Natural killer cell treated with Interleukin-12 subunit alpha and Interleukin-12 subunit beta and Interleukin-15 and Interleukin-18, amount 100 ng/mL, for 72 hours (primary cell): ENCODE results near the gene UBD. TPM values are rescaled to one million over a fixed set of nuclear protein-coding genes. Genes with fewer than 3 reads are reported as not detected.

ENCODE experiments used
- ATAC-seq, 2 donors: fragments of 150-1000 bp; cut with Tn5 transposase in 1 of 2; sonication (Bioruptor Pico), chemical (Tn5 transposase) in 1 of 2; 2 replicates each; pipeline ENCODE4 v1.10.0; 2021
- DNase-seq: peaks from one replicate; pipeline ENCODE4 v3.0.0; 2022; ENCODE audit warnings: low spot score
- H3K27ac Mint-ChIP-seq, 2 donors: 1 replicate in 1 of 2; 2 replicates in 1 of 2; pipeline ENCODE4 v1.8.0; 2022; ENCODE audit warnings: mixed read lengths in 2 of 2, mild to moderate bottlenecking in 1 of 2, moderate library complexity in 1 of 2
- H3K27me3 Mint-ChIP-seq, 2 donors: 1 replicate in 1 of 2; 2 replicates in 1 of 2; pipeline ENCODE4 v1.8.0; 2022; ENCODE audit warnings: mixed read lengths in 2 of 2
- H3K36me3 Mint-ChIP-seq: one replicate; pipeline ENCODE4 v1.8.0; 2022; ENCODE audit warnings: mixed read lengths
- H3K4me1 Mint-ChIP-seq, 2 donors: 1 replicate in 1 of 2; 2 replicates in 1 of 2; pipeline ENCODE4 v1.8.0; 2022; ENCODE audit warnings: low read depth in 2 of 2, mixed read lengths in 2 of 2, mild to moderate bottlenecking in 1 of 2
- H3K4me3 Mint-ChIP-seq: one replicate; pipeline ENCODE4 v1.8.0; 2022; ENCODE audit warnings: mixed read lengths
- H3K9me3 Mint-ChIP-seq: 2 replicates; pipeline ENCODE4 v1.8.0; 2022; ENCODE audit warnings: mixed read lengths
- total RNA-seq, 2 donors: library from RNA; stranded (reverse); gene quantifications; one replicate each; pipeline ENCODE4 v1.2.3, GENCODE V29; 2022

The UBD gene
- total RNA-seq, 2 donors from 2014 or later, result 3.1 TPM; not detected in 1

DNA sequence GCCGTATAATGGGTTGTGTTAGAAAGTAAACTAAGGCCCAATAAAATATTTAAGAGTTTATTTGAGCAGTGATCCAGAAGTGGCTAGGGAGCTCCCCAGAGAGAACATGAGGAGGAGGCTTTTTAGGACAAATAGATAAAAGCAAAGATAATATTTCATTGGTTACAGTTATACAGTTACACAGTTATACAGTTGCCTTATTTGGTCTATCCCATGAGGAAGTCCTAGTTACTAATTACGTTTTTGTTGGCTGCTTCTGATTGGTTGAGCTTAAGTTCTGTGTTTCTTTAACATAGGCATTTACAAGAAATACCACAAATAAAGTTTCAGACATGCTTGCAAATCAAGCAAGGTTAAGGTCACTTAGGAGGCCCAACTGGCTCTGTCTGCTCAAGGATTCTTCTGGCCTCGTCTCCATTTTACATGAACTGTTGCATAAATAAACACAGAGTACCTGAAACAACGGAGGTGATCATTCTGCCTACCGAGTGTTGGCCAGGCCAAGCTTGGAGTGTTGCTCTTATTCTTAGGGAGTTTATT, 7.0 kb downstream of the UBD start:
- H3K27me3 Mint-ChIP-seq, result peaks cover 52 to 68% of the 10 kb centered on the region in 2 donors
- no peak for DNase-seq
- peak in 1 of 2 donors; percentile 59 for ATAC-seq
- H3K4me3 Mint-ChIP-seq, result peak overlapping the region; percentile 61
- H3K27ac Mint-ChIP-seq, result peak overlapping the region in 1 of 2 donors; percentile 61
- no peaks in the 10 kb centered on the region for H3K9me3 Mint-ChIP-seq
- H3K36me3 Mint-ChIP-seq, result no peaks in the 10 kb centered on the region
- peaks cover 13 to 14% of the 10 kb centered on the region in 2 donors for H3K4me1 Mint-ChIP-seq

GRCh38 chr6:29547573-29547972, 12.0 kb downstream of the UBD start:
- Mint-ChIP-seq H3K27ac (no peak overlapping the region), H3K4me3 (no peak overlapping the region), H3K27me3 (peaks cover 41 to 59% of the 10 kb centered on the region in 2 donors), H3K4me1 (no peaks in the 10 kb centered on the region), H3K36me3 (no peaks in the 10 kb centered on the region), H3K9me3 (no peaks in the 10 kb centered on the region)
- no peak for DNase-seq
- ATAC-seq, result no peak

DNA sequence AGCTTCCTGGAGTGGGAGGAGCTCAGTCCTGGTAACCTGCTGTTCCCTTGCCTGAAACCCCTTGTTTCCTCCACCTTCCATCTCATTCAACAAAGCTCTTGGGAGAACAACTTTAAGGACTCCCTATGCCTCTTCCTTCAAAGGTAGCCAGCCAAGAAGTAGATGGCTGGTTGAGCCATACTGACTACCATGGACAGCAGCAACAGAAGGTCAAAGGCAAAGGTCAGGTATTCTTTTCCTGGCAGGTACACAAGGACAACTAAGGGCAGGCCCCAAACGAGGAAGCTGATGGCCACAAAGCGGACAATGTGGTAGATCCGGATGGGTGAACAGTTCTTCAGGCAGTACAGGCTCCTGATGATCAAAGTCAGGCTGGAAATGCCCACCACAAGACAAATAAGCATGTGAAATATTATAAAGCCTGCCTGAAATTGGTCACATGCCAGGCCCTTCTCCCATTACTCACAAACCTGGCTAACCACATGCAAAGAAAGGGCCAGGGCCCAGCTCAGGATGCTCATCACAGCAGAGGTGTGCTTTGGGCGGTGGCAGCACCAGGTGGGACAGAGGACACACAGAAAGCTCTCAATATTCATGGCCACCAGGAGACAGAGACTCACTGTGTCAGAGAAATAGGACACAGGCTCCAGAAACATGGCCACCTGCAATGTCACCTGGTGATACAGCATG, 21.7 kb downstream of the UBD start:
- ATAC-seq (no peak), DNase-seq (no peak)
- Mint-ChIP-seq H3K27ac (no peak overlapping the region), H3K36me3 (no peaks in the 10 kb centered on the region), H3K4me1 (peaks cover 0 to 2% of the 10 kb centered on the region in 2 donors), H3K27me3 (peaks cover 15 to 27% of the 10 kb centered on the region in 2 donors), H3K9me3 (no peaks in the 10 kb centered on the region), H3K4me3 (no peak overlapping the region)

DNA sequence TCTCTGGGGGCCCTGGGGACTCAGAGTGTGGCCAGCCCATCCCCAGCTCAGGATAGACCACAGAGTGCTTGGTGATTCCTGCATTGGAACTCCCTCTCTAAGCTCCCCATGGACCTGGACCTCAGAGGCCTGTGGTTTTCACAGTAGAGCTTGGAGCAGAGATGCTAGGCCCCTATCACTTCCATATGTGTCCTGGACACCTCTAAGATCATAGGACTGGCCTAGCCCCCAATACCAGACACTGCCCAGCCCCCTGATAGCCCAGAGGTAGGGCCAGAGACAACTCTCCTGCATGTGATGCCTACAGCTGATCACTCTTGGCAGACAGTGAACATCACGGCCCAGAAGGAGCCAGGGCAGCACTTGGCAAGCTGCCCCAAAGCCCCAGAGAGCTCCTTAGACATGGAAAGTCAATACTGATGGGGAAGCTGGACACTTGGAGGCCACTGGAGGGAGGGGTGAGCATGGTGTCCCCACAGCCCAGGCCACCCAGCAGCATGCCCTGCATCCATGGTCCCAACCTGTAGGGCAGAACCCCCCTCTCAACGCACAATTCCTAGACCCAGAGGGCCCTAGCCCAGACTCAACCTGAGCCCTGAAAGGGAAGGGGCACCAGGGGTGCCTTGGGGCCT, 27.1 kb downstream of the UBD start:
- Mint-ChIP-seq H3K4me3 (no peak overlapping the region), H3K27me3 (peaks cover 0 to 7% of the 10 kb centered on the region in 2 donors), H3K36me3 (no peaks in the 10 kb centered on the region), H3K4me1 (peaks cover 0 to 3% of the 10 kb centered on the region in 2 donors), H3K9me3 (no peaks in the 10 kb centered on the region), H3K27ac (no peak overlapping the region)
- ATAC-seq, result no peak
- DNase-seq, result no peak

- DNase-seq (no peak), ATAC-seq (peak; percentile 63 to 79)
- Mint-ChIP-seq H3K4me1 (peaks cover 0 to 3% of the 10 kb centered on the region in 2 donors), H3K27me3 (peaks cover 0 to 5% of the 10 kb centered on the region in 2 donors), H3K4me3 (no peak overlapping the region), H3K27ac (no peak overlapping the region), H3K9me3 (no peaks in the 10 kb centered on the region), H3K36me3 (no peaks in the 10 kb centered on the region)
Observed at GRCh38 chr6:29531668-29532067, 27.9 kb downstream of the UBD start.

GRCh38 chr6:29530671-29531310, 28.7 kb downstream of the UBD start:
- H3K27me3 Mint-ChIP-seq, result peaks cover 3 to 5% of the 10 kb centered on the region in 2 donors
- H3K9me3 Mint-ChIP-seq, result no peaks in the 10 kb centered on the region
- no peak overlapping the region for H3K27ac Mint-ChIP-seq
- no peaks in the 10 kb centered on the region for H3K36me3 Mint-ChIP-seq
- DNase-seq (no peak), ATAC-seq (no peak)
- H3K4me3 Mint-ChIP-seq, result no peak overlapping the region
- peaks cover 0 to 3% of the 10 kb centered on the region in 2 donors for H3K4me1 Mint-ChIP-seq

- ATAC-seq (no peak), DNase-seq (no peak)
- H3K27me3 Mint-ChIP-seq, result peaks cover 5 to 12% of the 10 kb centered on the region in 2 donors
- peaks cover 0 to 3% of the 10 kb centered on the region in 2 donors for H3K4me1 Mint-ChIP-seq
- H3K27ac Mint-ChIP-seq, result no peak overlapping the region
- H3K4me3 Mint-ChIP-seq, result no peak overlapping the region
- H3K36me3 Mint-ChIP-seq, result no peaks in the 10 kb centered on the region
- no peaks in the 10 kb centered on the region for H3K9me3 Mint-ChIP-seq
Observed at GRCh38 chr6:29529956-29530355, 29.6 kb downstream of the UBD start.

GRCh38 chr6:29528988-29529560, 30.5 kb downstream of the UBD start:
- no peak overlapping the region for H3K4me3 Mint-ChIP-seq
- no peaks in the 10 kb centered on the region for H3K9me3 Mint-ChIP-seq
- H3K4me1 Mint-ChIP-seq, result peaks cover 0 to 3% of the 10 kb centered on the region in 2 donors
- DNase-seq (no peak), ATAC-seq (no peak)
- H3K27me3 Mint-ChIP-seq, result peaks cover 8 to 20% of the 10 kb centered on the region in 2 donors
- no peak overlapping the region for H3K27ac Mint-ChIP-seq
- H3K36me3 Mint-ChIP-seq, result no peaks in the 10 kb centered on the region

DNA sequence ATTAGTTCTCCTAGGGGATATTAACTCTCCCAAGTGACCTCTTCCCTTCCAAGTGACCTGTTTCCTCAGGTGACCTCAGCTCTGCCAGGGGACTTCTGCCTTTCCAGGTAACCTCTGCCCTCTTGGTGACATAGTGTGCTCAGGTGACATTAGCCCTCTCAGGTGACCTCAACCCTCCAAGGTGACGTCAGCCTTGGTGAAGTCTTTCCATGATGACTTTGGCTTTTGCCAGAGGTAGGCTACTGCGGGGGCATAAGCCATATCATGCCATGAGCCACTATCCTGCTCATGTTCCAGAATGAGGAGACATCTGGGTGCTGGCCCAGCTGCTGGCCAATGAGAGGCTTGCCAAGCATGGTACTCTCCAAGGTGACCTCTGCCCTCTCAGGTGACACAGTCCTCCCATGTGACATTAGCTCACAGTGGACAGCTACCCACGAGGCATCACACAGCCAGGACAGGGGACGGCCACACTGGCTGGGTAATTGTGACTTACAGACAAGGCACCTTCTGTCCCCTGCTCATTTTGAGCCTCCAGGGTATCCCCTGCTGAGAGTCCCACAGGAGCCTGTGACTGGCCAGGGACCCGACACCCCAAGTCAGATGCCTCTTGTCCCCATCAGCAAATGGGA, 31.1 kb downstream of the UBD start:
- H3K27ac Mint-ChIP-seq, result no peak overlapping the region
- no peak overlapping the region for H3K4me3 Mint-ChIP-seq
- peaks cover 0 to 3% of the 10 kb centered on the region in 2 donors for H3K4me1 Mint-ChIP-seq
- ATAC-seq (no peak), DNase-seq (no peak)
- H3K27me3 Mint-ChIP-seq, result peaks cover 10 to 24% of the 10 kb centered on the region in 2 donors
- H3K36me3 Mint-ChIP-seq, result no peaks in the 10 kb centered on the region
- no peaks in the 10 kb centered on the region for H3K9me3 Mint-ChIP-seq

DNA sequence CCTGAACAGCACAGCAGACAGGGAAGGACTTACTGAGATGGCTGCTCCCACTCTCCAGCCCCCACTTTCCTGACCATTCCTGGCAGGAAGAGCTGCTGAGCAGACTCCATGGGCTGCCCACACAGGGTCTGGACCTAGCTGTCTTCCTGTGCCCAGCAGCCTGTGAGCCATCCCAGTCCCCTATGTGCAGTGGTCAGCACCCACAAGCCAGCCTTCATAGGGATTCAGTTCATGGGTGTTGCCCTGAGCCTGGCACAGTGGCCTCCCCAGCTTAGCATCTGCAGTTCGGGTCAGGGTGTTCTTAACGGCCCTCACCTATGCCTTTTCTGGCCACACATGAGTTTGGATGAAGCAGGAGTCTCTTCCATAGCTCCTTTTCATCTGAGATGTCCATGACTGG, 32.0 kb downstream of the UBD start:
- H3K4me1 Mint-ChIP-seq, result peaks cover 0 to 3% of the 10 kb centered on the region in 2 donors
- H3K36me3 Mint-ChIP-seq, result no peaks in the 10 kb centered on the region
- H3K9me3 Mint-ChIP-seq, result no peaks in the 10 kb centered on the region
- DNase-seq (no peak), ATAC-seq (no peak)
- no peak overlapping the region for H3K27ac Mint-ChIP-seq
- H3K4me3 Mint-ChIP-seq, result no peak overlapping the region
- H3K27me3 Mint-ChIP-seq, result peaks cover 14 to 32% of the 10 kb centered on the region in 2 donors

GRCh38 chr6:29527126-29527525, 32.4 kb downstream of the UBD start:
- no peak overlapping the region for H3K4me3 Mint-ChIP-seq
- peaks cover 0 to 3% of the 10 kb centered on the region in 2 donors for H3K4me1 Mint-ChIP-seq
- no peak overlapping the region for H3K27ac Mint-ChIP-seq
- no peaks in the 10 kb centered on the region for H3K36me3 Mint-ChIP-seq
- DNase-seq (no peak), ATAC-seq (no peak)
- no peaks in the 10 kb centered on the region for H3K9me3 Mint-ChIP-seq
- H3K27me3 Mint-ChIP-seq, result peaks cover 14 to 33% of the 10 kb centered on the region in 2 donors

DNA sequence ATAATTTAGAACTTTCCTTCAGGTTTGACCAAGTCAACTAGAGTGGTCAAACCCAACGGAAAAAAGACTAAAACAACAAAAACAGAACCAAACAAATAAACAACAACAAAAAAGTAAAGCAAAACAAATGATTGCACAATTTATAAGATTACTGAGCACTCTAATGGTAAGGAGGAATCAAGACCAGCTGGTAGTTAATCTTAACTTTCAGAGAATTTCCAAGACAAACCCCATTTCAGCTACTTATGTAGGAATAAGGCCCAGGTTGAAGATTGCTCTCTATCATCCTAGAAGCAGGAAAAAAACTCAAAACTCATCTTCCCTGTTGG, 34.3 kb downstream of the UBD start:
- Mint-ChIP-seq H3K27me3 (peaks cover 21 to 33% of the 10 kb centered on the region in 2 donors), H3K4me1 (no peaks in the 10 kb centered on the region), H3K9me3 (no peaks in the 10 kb centered on the region), H3K4me3 (no peak overlapping the region), H3K36me3 (no peaks in the 10 kb centered on the region), H3K27ac (no peak overlapping the region)
- DNase-seq, result no peak
- no peak for ATAC-seq

DNA sequence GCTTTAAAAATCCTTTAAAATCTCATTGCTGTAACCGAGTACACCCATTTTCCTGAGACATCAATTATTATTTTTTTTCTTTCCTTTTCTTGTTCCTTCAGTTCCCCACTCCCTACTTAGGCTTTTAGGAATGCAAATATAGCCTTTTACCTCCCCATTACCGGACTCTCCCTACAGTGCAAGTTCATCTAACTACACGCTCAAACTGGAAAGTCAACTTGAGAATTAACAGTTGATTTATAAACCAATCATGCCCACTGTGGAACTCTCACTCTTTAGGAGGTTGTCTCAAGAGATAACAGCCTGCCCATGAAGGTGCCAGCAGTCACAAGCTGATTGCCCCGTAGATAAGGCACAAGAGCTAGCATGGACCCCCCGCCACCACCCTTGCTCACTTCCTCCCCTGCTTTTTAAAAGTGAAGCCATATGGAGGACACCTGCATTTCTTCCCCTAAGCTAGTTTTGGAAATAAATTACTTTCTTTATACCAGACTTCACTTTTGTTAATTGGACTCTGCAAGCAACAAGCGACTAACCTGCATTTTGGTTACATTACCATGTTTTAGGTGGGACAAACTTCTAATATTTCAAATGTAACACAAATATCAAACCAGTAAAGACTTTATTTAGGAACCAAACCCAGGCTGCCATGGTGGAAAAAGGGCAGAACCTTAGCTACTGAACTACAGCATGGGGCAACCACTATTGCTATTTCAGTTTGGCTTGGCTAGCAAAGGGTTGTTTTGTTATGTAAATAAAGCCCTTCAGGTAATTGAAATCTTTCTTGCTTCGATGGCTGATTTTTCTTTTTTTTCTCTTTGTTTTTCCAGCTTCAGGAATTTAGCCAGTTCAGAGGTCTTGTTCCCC, 34.9 kb downstream of the UBD start:
- no peak overlapping the region for H3K4me3 Mint-ChIP-seq
- H3K9me3 Mint-ChIP-seq, result no peaks in the 10 kb centered on the region
- H3K4me1 Mint-ChIP-seq, result no peaks in the 10 kb centered on the region
- no peaks in the 10 kb centered on the region for H3K36me3 Mint-ChIP-seq
- no peak overlapping the region for H3K27ac Mint-ChIP-seq
- no peak for ATAC-seq
- DNase-seq, result no peak
- peaks cover 21 to 33% of the 10 kb centered on the region in 2 donors for H3K27me3 Mint-ChIP-seq
